HEK293T (cell line): Measurements from ENCODE around the gene SVOP.

Experiments
- BHLHE40 ChIP-seq: fragments of 450-650 bp; IDR thresholded peaks from 2 replicates; pipeline ENCODE4 v1.6.1; 2016; ENCODE audit warnings: mild to moderate bottlenecking, moderate library complexity, borderline replicate concordance
- FOXK2 ChIP-seq: fragments of 450-650 bp; IDR thresholded peaks from 2 replicates; pipeline ENCODE4 v1.6.1; 2016; ENCODE audit warnings: mild to moderate bottlenecking
- FOXM1 ChIP-seq: fragments of 450-650 bp; IDR thresholded peaks from 2 replicates; pipeline ENCODE4 v1.6.1; 2017; ENCODE audit warnings: mild to moderate bottlenecking, borderline replicate concordance
- HDGF ChIP-seq: fragments of 450-650 bp; IDR thresholded peaks from 2 replicates; pipeline ENCODE4 v1.6.1; 2017; ENCODE audit warnings: antibody characterized with exemption, borderline replicate concordance
- LEF1 ChIP-seq: fragments of 450-650 bp; IDR thresholded peaks from 2 replicates; pipeline ENCODE4 v1.6.1; 2017; ENCODE audit warnings: mild to moderate bottlenecking, borderline replicate concordance
- NFRKB ChIP-seq: fragments of 450-650 bp; IDR thresholded peaks from 2 replicates; pipeline ENCODE4 v1.6.1; 2016; ENCODE audit warnings: mild to moderate bottlenecking, moderate library complexity
- SP1 ChIP-seq: fragments of 450-650 bp; IDR thresholded peaks from 2 replicates; pipeline ENCODE4 v1.6.1; 2017
- SUZ12 ChIP-seq: fragments of 450-650 bp; IDR thresholded peaks from 2 replicates; pipeline ENCODE4 v1.6.1; 2016; ENCODE audit warnings: mild to moderate bottlenecking
- ZNF384 ChIP-seq: fragments of 450-650 bp; IDR thresholded peaks from 2 replicates; pipeline ENCODE4 v1.6.1; 2016

GRCh38 chr12:108896336-108896735 is 124.5 kb downstream of the SVOP start:
- TF ChIP-seq FOXK2, result no peak
- TF ChIP-seq SUZ12, result no peak
- no peak for TF ChIP-seq LEF1
- no peak for TF ChIP-seq SP1
- no peak for TF ChIP-seq NFRKB
- no peak for TF ChIP-seq FOXM1
- TF ChIP-seq BHLHE40, result no peak
- TF ChIP-seq HDGF, result no peak
- TF ChIP-seq ZNF384, result no peak
